AG04449 (cell line): Measurements from ENCODE around the gene TMEM182.

Experiments
- CTCF ChIA-PET: fragments of 350-600 bp; formaldehyde crosslinking; extraction: SDS; loops from one replicate; lab custom pipeline; 2021; ENCODE audit warnings: antibody characterized with exemption; lab: Yijun Ruan, JAX
- POLR2A ChIA-PET: fragments of 400-600, 350-600 bp; formaldehyde crosslinking; extraction: SDS; loops from one replicate; lab custom pipeline; 2020; ENCODE audit warnings: antibody characterized with exemption, inconsistent platforms; lab: Yijun Ruan, JAX
- DNase-seq: peaks from one replicate; pipeline ENCODE4 v3.0.0-alpha.2; 2010; ENCODE audit warnings: low read depth, low spot score
- H3K4me3 ChIP-seq: 2 replicates; pipeline ENCODE4 v1.5.1; 2011; ENCODE audit warnings: low read depth, mild to moderate bottlenecking, control low read depth, low read length
- CTCF ChIP-seq: IDR thresholded peaks from one replicate; pipeline ENCODE4 v1.5.1; 2011; ENCODE audit warnings: mild to moderate bottlenecking, moderate library complexity, low read length, control low read depth, inconsistent platforms; ENCODE audit not compliant: insufficient read depth; ENCODE audit errors: missing control alignments

Gene TMEM182

GRCh38 chr2:102761763-102762162 is at the start of gene TMEM182:
Gene TMEM182 (plus strand): TSS chr2:102762031. CDS start chr2:102762218, 187 bp downstream.
- ChIA-PET CTCF (interaction anchor here (0.7 to 7.5 kb wide), 4 partner anchors 9 to 47 kb away, joined by 3 to 87 read pairs (median 3); no protein-coding TSS in a partner anchor), POLR2A (no interaction called here)
- H3K4me3 ChIP-seq: no peak within 1 kb of the TSS
- no peak for TF ChIP-seq CTCF
- DNase-seq: no peak

GRCh38 chr2:102717308-102718018 is 44.4 kb upstream of the TMEM182 start:
- DNase-seq: peak; percentile 19
- CTCF ChIA-PET: no interaction called here
- no peak overlapping the region for H3K4me3 ChIP-seq
- POLR2A ChIA-PET: no interaction called here
- no peak for TF ChIP-seq CTCF

GRCh38 chr2:102718387-102719316 is 43.2 kb upstream of the TMEM182 start:
- TF ChIP-seq CTCF: no peak
- no peak for DNase-seq
- ChIA-PET POLR2A (no interaction called here), CTCF (no interaction called here)
- H3K4me3 ChIP-seq: no peak overlapping the region

GRCh38 chr2:102724016-102724490 is 37.8 kb upstream of the TMEM182 start:
- POLR2A ChIA-PET: no interaction called here
- CTCF ChIA-PET: no interaction called here
- H3K4me3 ChIP-seq: no peak overlapping the region
- DNase-seq: no peak
- no peak for TF ChIP-seq CTCF

- CTCF ChIA-PET: no interaction called here
- H3K4me3 ChIP-seq: no peak overlapping the region
- no peak for DNase-seq
- POLR2A ChIA-PET: no interaction called here
- TF ChIP-seq CTCF: no peak
Observed at GRCh38 chr2:102724553-102724952, 37.3 kb upstream of the TMEM182 start.
